Measurements from ENCODE around the gene SRC. TPM values are rescaled to one million over a fixed set of nuclear protein-coding genes. Genes with fewer than 3 reads are reported as not detected.

Gene SRC
- polyA plus RNA-seq (2013, experiment 1 of 4) = 37.8 TPM
- 44.4 TPM for polyA plus RNA-seq (2013, experiment 2 of 4)
- 33.0 TPM for polyA plus RNA-seq (2013, experiment 3 of 4)
- polyA plus RNA-seq (2013, experiment 4 of 4) = 36.0 TPM

DNA sequence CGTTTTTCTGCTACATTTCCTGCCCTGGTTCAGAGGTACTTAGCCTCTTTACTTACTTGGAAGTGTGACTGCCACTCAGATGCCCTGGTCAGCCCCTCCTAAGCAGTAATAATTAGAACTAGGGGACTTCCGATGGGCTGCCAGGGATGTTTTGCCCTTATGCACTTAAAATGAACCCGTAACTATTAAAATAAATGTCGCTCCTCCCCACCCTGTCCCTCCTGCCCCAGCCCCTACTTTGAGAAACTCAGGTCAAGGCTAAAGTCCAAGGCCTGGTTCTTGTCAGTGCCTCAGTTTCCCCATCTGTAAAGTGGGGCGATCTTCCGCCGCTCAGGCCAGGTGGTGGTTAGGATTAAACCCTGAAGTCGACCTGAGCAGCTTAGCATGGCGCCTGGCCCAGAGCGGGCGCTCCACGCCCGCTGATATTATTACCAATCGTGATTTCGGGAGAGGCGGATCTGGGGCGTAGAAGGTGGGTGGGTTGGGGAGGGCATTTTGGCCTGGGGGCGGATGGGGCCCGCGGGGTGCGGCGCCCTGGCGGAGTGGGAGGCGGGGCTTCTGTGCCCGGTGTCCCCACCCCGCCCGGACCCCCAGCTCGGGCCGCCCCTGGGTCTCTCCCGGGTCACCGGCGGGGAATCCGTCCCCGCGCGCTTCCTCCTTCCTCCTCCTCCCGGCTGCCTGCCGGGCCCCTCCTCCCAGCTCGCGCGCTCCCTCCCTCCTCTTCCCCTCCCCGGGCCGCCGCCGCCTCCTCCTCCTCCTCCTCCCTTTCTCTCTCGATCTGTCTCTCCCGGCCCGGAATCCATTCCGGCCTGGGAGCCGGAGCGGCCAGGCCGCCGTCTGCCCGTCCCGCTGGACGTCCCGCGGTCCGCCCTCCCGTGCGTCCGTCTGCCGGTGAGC lies at the start of gene SRC:
Gene SRC, plus strand, starts transcription at position 802 of the 897 bp plus-strand sequence. CDS start 38,014 bp downstream, outside the sequence.
- Histone ChIP-seq H3K9me3 (ENCODE audit: control insufficient read depth, low read length) (no peaks in the 10 kb centered on the region), H3K36me3 (ENCODE audit: control insufficient read depth, insufficient read depth, low read length) (no peaks in the 10 kb centered on the region), H3K27ac (ENCODE audit: insufficient read depth, low read depth, low read length, poor library complexity, severe bottlenecking) (no peak within 1 kb of the TSS), H3K4me3 (ENCODE audit: insufficient read depth, low read depth, low read length) (peak within 1 kb of the TSS; percentile 39), H3K4me1 (ENCODE audit: control insufficient read depth, insufficient read depth, low read length) (no peaks in the 10 kb centered on the region), H3K27me3 (ENCODE audit: control insufficient read depth, insufficient read depth, low read length, poor library complexity, severe bottlenecking) (no peaks in the 10 kb centered on the region)
- 9 to 10% methylated on average over 63 of the region's 63 CpGs for WGBS, 2 experiments

DNA sequence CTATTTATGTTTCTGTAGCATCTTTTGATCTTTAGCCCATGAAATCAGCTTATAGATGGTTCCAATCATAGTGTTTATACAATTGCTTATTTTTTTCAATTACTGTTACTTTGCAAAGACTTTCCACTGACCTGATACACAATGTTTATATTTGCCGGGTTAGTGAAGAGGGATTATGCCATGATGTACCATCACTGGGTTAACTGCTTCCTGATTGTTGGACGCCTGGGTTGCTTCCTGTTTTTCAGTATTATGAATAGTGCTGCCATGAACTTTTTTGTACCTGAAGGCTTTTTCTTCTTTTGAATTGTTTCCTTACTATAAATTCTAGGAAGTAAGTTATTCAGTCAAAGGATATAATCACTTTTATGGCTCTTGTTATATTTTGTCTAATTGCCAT lies 49.6 kb upstream of the SRC start:
- no peak overlapping the region for H3K27ac ChIP-seq (ENCODE audit: insufficient read depth, low read depth, low read length, poor library complexity, severe bottlenecking)
- peaks cover 14% of the 10 kb centered on the region for H3K36me3 ChIP-seq (ENCODE audit: control insufficient read depth, insufficient read depth, low read length)

DNA sequence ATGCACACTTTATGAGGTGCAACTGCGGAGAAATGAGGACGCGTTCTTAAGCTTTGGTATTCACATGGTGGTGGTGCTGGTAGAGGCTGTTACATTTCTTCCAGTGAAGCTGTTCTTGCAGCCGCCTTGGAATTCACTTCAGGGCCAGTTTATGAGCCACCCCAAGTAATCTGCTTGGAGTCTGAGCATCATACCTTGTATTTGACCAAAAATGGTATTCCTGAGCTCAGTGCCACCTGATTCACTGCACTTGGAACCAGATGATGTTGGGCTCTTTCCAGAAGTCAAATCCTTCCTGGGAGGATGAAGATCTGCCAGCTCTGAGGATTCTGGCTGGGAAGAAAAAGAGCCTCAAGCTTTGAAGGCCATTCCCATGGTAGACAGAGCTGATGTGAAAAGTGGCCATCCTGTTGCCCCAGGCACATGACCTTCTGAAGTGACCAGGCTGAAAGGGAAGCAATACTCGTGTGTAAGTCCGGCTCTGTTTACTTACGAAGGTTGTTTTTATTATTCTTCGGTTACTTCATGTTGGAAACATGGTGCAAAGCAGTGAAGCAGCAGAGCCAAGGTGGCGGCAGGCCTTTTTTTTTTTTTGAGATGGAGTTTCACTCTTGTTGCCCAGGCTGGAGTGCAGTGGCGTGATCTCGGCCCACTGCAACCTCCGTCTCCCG lies 48.7 kb upstream of the SRC start:
- 95 to 98% methylated on average over 13 of the region's 13 CpGs for WGBS, 2 experiments
- no peaks in the 10 kb centered on the region for H3K4me1 ChIP-seq (ENCODE audit: control insufficient read depth, insufficient read depth, low read length)

More for the DNA sequence above, 49.6 kb upstream of the SRC start:
- Histone ChIP-seq H3K27me3 (ENCODE audit: control insufficient read depth, insufficient read depth, low read length, poor library complexity, severe bottlenecking) (no peaks in the 10 kb centered on the region), H3K4me3 (ENCODE audit: insufficient read depth, low read depth, low read length) (no peak overlapping the region), H3K4me1 (ENCODE audit: control insufficient read depth, insufficient read depth, low read length) (no peaks in the 10 kb centered on the region), H3K9me3 (ENCODE audit: control insufficient read depth, low read length) (no peaks in the 10 kb centered on the region)
- WGBS, 2 experiments = 93 to 96% methylated on average over 2 of the region's 2 CpGs

DNA sequence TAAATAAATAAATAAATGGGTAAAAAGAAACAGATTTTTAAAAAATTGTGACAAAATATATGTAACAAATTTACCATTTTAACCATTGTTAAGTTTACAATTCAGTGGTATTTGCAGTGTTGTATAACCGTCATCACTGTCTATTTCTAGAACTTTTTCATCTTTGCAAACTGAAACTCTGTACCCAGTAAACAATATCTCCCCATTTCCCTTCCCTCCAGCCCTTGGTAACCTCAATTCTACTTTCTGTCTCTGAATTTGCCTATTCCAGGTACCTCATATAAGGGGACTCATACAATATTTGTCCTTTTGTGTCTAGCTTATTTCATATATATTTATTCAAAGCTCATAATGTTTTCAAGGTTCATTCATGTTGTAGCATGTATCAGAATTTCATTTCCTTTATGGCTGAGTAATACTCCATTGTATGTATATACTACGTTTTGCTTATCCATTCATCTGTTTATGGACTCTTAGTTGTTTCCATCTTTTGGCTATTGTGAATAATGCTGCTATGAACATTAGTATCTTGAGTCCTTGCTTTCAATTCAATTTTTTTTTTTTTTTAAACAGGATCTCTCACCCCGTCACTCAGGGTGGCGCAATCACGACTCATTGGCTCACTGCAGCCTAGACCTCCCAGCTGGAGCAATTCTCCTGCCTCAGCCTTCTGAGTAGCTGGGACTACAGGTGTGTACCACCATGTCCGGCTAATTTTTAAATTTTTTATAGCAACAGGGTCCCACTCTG lies 47.6 kb upstream of the SRC start:
- no peaks in the 10 kb centered on the region for H3K4me1 ChIP-seq (ENCODE audit: control insufficient read depth, insufficient read depth, low read length)
- WGBS, 2 experiments = 94 to 95% methylated on average over 5 to 6 of the region's 6 CpGs
- no peaks in the 10 kb centered on the region for H3K27me3 ChIP-seq (ENCODE audit: control insufficient read depth, insufficient read depth, low read length, poor library complexity, severe bottlenecking)
- no peaks in the 10 kb centered on the region for H3K9me3 ChIP-seq (ENCODE audit: control insufficient read depth, low read length)
- no peak overlapping the region for H3K4me3 ChIP-seq (ENCODE audit: insufficient read depth, low read depth, low read length)
- peaks cover 13% of the 10 kb centered on the region for H3K36me3 ChIP-seq (ENCODE audit: control insufficient read depth, insufficient read depth, low read length)
- H3K27ac ChIP-seq (ENCODE audit: insufficient read depth, low read depth, low read length, poor library complexity, severe bottlenecking) = no peak overlapping the region

More for the DNA sequence above, 48.7 kb upstream of the SRC start:
- H3K27me3 ChIP-seq (ENCODE audit: control insufficient read depth, insufficient read depth, low read length, poor library complexity, severe bottlenecking) = no peaks in the 10 kb centered on the region
- no peaks in the 10 kb centered on the region for H3K9me3 ChIP-seq (ENCODE audit: control insufficient read depth, low read length)
- no peak overlapping the region for H3K27ac ChIP-seq (ENCODE audit: insufficient read depth, low read depth, low read length, poor library complexity, severe bottlenecking)
- no peak overlapping the region for H3K4me3 ChIP-seq (ENCODE audit: insufficient read depth, low read depth, low read length)
- H3K36me3 ChIP-seq (ENCODE audit: control insufficient read depth, insufficient read depth, low read length) = peaks cover 19% of the 10 kb centered on the region

GRCh38 chr20:37299718-37300528 lies 46.0 kb upstream of the SRC start:
- Histone ChIP-seq H3K27ac (ENCODE audit: insufficient read depth, low read depth, low read length, poor library complexity, severe bottlenecking) (peak overlapping the region; percentile 51), H3K27me3 (ENCODE audit: control insufficient read depth, insufficient read depth, low read length, poor library complexity, severe bottlenecking) (no peaks in the 10 kb centered on the region), H3K9me3 (ENCODE audit: control insufficient read depth, low read length) (no peaks in the 10 kb centered on the region), H3K4me1 (ENCODE audit: control insufficient read depth, insufficient read depth, low read length) (no peaks in the 10 kb centered on the region), H3K36me3 (ENCODE audit: control insufficient read depth, insufficient read depth, low read length) (peaks cover 13% of the 10 kb centered on the region), H3K4me3 (ENCODE audit: insufficient read depth, low read depth, low read length) (no peak overlapping the region)
- WGBS, 2 experiments = 89 to 95% methylated on average over 6 of the region's 6 CpGs

GRCh38 chr20:37301120-37301519 lies 44.8 kb upstream of the SRC start:
- Histone ChIP-seq H3K36me3 (ENCODE audit: control insufficient read depth, insufficient read depth, low read length) (peaks cover 13% of the 10 kb centered on the region), H3K27me3 (ENCODE audit: control insufficient read depth, insufficient read depth, low read length, poor library complexity, severe bottlenecking) (no peaks in the 10 kb centered on the region), H3K27ac (ENCODE audit: insufficient read depth, low read depth, low read length, poor library complexity, severe bottlenecking) (no peak overlapping the region), H3K4me1 (ENCODE audit: control insufficient read depth, insufficient read depth, low read length) (no peaks in the 10 kb centered on the region), H3K9me3 (ENCODE audit: control insufficient read depth, low read length) (no peaks in the 10 kb centered on the region), H3K4me3 (ENCODE audit: insufficient read depth, low read depth, low read length) (no peak overlapping the region)
- 94 to 95% methylated on average over 9 of the region's 9 CpGs for WGBS, 2 experiments

- Histone ChIP-seq H3K4me3 (ENCODE audit: insufficient read depth, low read depth, low read length) (no peak overlapping the region), H3K27ac (ENCODE audit: insufficient read depth, low read depth, low read length, poor library complexity, severe bottlenecking) (no peak overlapping the region), H3K36me3 (ENCODE audit: control insufficient read depth, insufficient read depth, low read length) (peaks cover 13% of the 10 kb centered on the region), H3K27me3 (ENCODE audit: control insufficient read depth, insufficient read depth, low read length, poor library complexity, severe bottlenecking) (no peaks in the 10 kb centered on the region), H3K4me1 (ENCODE audit: control insufficient read depth, insufficient read depth, low read length) (no peaks in the 10 kb centered on the region), H3K9me3 (ENCODE audit: control insufficient read depth, low read length) (no peaks in the 10 kb centered on the region)
- 90 to 93% methylated on average over 3 of the region's 3 CpGs for WGBS, 2 experiments
Observed at GRCh38 chr20:37301558-37301957, 44.4 kb upstream of the SRC start.

DNA sequence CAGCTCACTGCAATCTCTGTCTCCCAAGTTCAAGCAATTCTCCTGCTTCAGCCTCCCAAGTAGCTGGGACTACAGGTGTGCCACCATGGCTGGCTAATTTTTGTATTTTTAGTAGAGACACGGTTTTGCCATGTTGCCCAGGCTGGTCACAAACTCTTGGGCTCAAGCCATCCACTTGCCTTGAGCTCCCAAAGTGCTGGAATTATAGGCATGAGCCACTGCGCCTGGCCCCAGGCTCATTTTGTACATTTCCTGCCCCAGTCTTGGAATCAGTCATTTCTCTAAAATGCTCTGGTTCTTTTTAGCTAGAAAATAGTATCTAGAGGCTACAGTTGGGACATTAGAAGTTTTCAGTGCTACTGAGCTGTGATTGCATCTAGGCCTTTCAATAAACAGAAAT lies 43.0 kb upstream of the SRC start:
- H3K27me3 ChIP-seq (ENCODE audit: control insufficient read depth, insufficient read depth, low read length, poor library complexity, severe bottlenecking) = no peaks in the 10 kb centered on the region
- 90 to 95% methylated on average over 2 of the region's 2 CpGs for WGBS, 2 experiments
- H3K4me1 ChIP-seq (ENCODE audit: control insufficient read depth, insufficient read depth, low read length) = no peaks in the 10 kb centered on the region
- no peaks in the 10 kb centered on the region for H3K9me3 ChIP-seq (ENCODE audit: control insufficient read depth, low read length)
- H3K36me3 ChIP-seq (ENCODE audit: control insufficient read depth, insufficient read depth, low read length) = peaks cover 13% of the 10 kb centered on the region
- H3K27ac ChIP-seq (ENCODE audit: insufficient read depth, low read depth, low read length, poor library complexity, severe bottlenecking) = no peak overlapping the region
- no peak overlapping the region for H3K4me3 ChIP-seq (ENCODE audit: insufficient read depth, low read depth, low read length)

- Histone ChIP-seq H3K4me3 (ENCODE audit: insufficient read depth, low read depth, low read length) (no peak overlapping the region), H3K9me3 (ENCODE audit: control insufficient read depth, low read length) (no peaks in the 10 kb centered on the region), H3K4me1 (ENCODE audit: control insufficient read depth, insufficient read depth, low read length) (no peaks in the 10 kb centered on the region), H3K27me3 (ENCODE audit: control insufficient read depth, insufficient read depth, low read length, poor library complexity, severe bottlenecking) (no peaks in the 10 kb centered on the region), H3K36me3 (ENCODE audit: control insufficient read depth, insufficient read depth, low read length) (peaks cover 13% of the 10 kb centered on the region), H3K27ac (ENCODE audit: insufficient read depth, low read depth, low read length, poor library complexity, severe bottlenecking) (no peak overlapping the region)
- 94 to 98% methylated on average over 4 of the region's 4 CpGs for WGBS, 2 experiments
Observed at GRCh38 chr20:37303637-37304036, 42.3 kb upstream of the SRC start.
